OCI-LY1 (cell line): ENCODE results near the gene RCN2.

Source experiments
- H2AFZ ChIP-seq: fragments of 200-600 bp; sonication (generic), shearing (Covaris generic); 2 replicates; pipeline ENCODE4 v1.6.0; 2014; ENCODE audit warnings: antibody characterized with exemption, mild to moderate bottlenecking, low read length
- H3F3A ChIP-seq: fragments of 200-600 bp; sonication (generic), shearing (Covaris generic); 2 replicates; pipeline ENCODE4 v1.6.0; 2014; ENCODE audit warnings: mild to moderate bottlenecking, antibody characterized with exemption, low read length, moderate library complexity; ENCODE audit not compliant: insufficient read depth
- H3K27ac ChIP-seq: fragments of 200-600 bp; sonication (generic); 2 replicates; pipeline ENCODE4 v1.5.1; 2014; ENCODE audit warnings: low read length, mixed run types, mild to moderate bottlenecking, low read depth; ENCODE audit not compliant: poor library complexity, severe bottlenecking
- H3K27me3 ChIP-seq: fragments of 200-600 bp; sonication (generic); 2 replicates; pipeline ENCODE4 v1.6.0; 2014; ENCODE audit warnings: antibody characterized with exemption, mild to moderate bottlenecking, low read length, moderate library complexity; ENCODE audit not compliant: insufficient read depth
- H3K36me3 ChIP-seq: fragments of 200-600 bp; sonication (generic); 2 replicates; pipeline ENCODE4 v1.6.1; 2014; ENCODE audit warnings: mild to moderate bottlenecking, antibody characterized with exemption, low read length, moderate library complexity, mixed read lengths; ENCODE audit not compliant: insufficient read depth
- H3K4me1 ChIP-seq: fragments of 200-600 bp; sonication (generic); 2 replicates; pipeline ENCODE4 v1.5.1; 2014; ENCODE audit warnings: mild to moderate bottlenecking, low read length, moderate library complexity; ENCODE audit not compliant: insufficient read depth, severe bottlenecking
- H3K4me2 ChIP-seq: fragments of 200-600 bp; sonication (generic), shearing (Covaris generic); 2 replicates; pipeline ENCODE4 v1.6.1; 2014; ENCODE audit warnings: low read length
- H3K4me3 ChIP-seq: fragments of 200-600 bp; sonication (generic); 2 replicates; pipeline ENCODE4 v1.5.1; 2014; ENCODE audit warnings: low read length, low read depth, mild to moderate bottlenecking, mixed read lengths; ENCODE audit not compliant: poor library complexity, severe bottlenecking
- H3K79me2 ChIP-seq: fragments of 200-600 bp; shearing (Covaris generic); 2 replicates; pipeline ENCODE4 v1.6.1; 2016; ENCODE audit warnings: mixed run types, low read length, mixed read lengths; ENCODE audit not compliant: insufficient read depth
- H3K9ac ChIP-seq: fragments of 200-600 bp; sonication (generic), shearing (Covaris generic); 2 replicates; pipeline ENCODE4 v1.6.1; 2014; ENCODE audit warnings: mild to moderate bottlenecking, low read length, mixed read lengths
- H3K9me2 ChIP-seq: fragments of 200-600 bp; sonication (generic), shearing (Covaris generic); 2 replicates; pipeline ENCODE4 v1.6.1; 2014; ENCODE audit warnings: low read depth, mild to moderate bottlenecking, low read length, mixed read lengths
- H3K9me3 ChIP-seq: fragments of 200-600 bp; shearing (Covaris generic); 2 replicates; pipeline ENCODE4 v1.6.1; 2014; ENCODE audit warnings: low read length, mixed read lengths
- H4K20me1 ChIP-seq: fragments of 200-600 bp; sonication (generic), shearing (Covaris generic); 2 replicates; pipeline ENCODE4 v1.6.0; 2016; ENCODE audit warnings: mild to moderate bottlenecking, low read length; ENCODE audit not compliant: insufficient read depth
- EZH2 ChIP-seq: fragments of 200-600 bp; sonication (generic), shearing (Covaris generic); IDR thresholded peaks from 2 replicates; pipeline ENCODE4 v1.8.0; 2017; ENCODE audit warnings: borderline replicate concordance, mixed run types, mild to moderate bottlenecking, antibody characterized with exemption, low read length, moderate library complexity, mixed read lengths
- TF ChIP-seq, protein P1 (sequence below): fragments of 200-600 bp; sonication (generic), shearing (Covaris generic); IDR thresholded peaks from 2 replicates; pipeline ENCODE4 v1.5.1; 2017; ENCODE audit warnings: mild to moderate bottlenecking, antibody characterized with exemption, low read length, moderate library complexity, mixed read lengths

The RCN2 gene

DNA sequence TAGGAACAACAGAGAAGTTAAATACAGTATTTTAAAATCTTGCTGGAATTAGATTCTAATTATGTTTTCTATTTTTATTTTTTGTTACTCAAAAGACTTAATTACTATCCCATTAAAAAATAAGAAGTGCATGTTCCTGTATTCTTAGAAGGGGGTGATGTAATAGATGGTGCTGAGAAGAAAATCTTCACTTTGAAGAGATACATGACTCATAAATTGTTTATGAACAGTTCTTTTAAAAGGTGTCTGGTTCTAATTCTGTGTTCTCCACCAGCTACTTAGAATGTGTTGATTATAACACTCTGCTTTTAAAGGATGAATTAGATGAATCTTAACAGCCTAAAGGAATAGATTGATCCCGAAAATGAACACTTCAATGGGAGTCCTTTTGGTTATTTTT, 8.2 kb downstream of the RCN2 start:
- no peak for TF ChIP-seq EZH2
- TF ChIP-seq, protein P1, sequence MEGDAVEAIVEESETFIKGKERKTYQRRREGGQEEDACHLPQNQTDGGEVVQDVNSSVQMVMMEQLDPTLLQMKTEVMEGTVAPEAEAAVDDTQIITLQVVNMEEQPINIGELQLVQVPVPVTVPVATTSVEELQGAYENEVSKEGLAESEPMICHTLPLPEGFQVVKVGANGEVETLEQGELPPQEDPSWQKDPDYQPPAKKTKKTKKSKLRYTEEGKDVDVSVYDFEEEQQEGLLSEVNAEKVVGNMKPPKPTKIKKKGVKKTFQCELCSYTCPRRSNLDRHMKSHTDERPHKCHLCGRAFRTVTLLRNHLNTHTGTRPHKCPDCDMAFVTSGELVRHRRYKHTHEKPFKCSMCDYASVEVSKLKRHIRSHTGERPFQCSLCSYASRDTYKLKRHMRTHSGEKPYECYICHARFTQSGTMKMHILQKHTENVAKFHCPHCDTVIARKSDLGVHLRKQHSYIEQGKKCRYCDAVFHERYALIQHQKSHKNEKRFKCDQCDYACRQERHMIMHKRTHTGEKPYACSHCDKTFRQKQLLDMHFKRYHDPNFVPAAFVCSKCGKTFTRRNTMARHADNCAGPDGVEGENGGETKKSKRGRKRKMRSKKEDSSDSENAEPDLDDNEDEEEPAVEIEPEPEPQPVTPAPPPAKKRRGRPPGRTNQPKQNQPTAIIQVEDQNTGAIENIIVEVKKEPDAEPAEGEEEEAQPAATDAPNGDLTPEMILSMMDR, result no peak
- no peak overlapping the region for H3K4me2 ChIP-seq
- no peak overlapping the region for H3K27ac ChIP-seq
- H3K9ac ChIP-seq, result no peak overlapping the region
- H3F3A ChIP-seq, result peaks cover 4% of the 10 kb centered on the region; the same call in 1 of the 2 replicates
- no peak overlapping the region for H3K4me3 ChIP-seq
- no peaks in the 10 kb centered on the region for H3K9me3 ChIP-seq
- H3K36me3 ChIP-seq, result peaks cover 19% of the 10 kb centered on the region
- no peaks in the 10 kb centered on the region for H4K20me1 ChIP-seq
- no peaks in the 10 kb centered on the region for H3K27me3 ChIP-seq
- no peaks in the 10 kb centered on the region for H3K79me2 ChIP-seq
- H3K4me1 ChIP-seq, result peaks cover 7% of the 10 kb centered on the region
- no peak overlapping the region for H2AFZ ChIP-seq
- H3K9me2 ChIP-seq, result no peaks in the 10 kb centered on the region

DNA sequence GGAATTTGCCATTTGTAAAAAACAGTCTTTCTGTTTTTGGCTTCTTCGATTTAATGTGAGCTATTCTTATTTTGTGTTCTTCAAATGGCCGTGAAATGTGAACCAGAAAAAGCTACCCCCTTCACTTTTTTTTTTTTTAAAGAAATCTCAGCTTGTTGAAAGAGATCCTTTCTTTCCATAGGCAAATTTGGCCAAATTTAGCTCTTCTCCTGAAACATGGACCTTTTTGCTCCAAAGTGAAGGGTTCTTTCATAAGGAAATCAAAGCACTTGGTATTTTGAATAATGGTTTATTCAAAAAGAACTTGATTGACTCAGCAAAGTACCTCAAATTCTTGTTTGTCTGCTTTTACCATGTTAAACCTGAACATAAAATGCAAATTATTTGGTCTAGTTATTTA, 10.1 kb downstream of the RCN2 start:
- TF ChIP-seq, protein P1, result no peak
- no peak for TF ChIP-seq EZH2

DNA sequence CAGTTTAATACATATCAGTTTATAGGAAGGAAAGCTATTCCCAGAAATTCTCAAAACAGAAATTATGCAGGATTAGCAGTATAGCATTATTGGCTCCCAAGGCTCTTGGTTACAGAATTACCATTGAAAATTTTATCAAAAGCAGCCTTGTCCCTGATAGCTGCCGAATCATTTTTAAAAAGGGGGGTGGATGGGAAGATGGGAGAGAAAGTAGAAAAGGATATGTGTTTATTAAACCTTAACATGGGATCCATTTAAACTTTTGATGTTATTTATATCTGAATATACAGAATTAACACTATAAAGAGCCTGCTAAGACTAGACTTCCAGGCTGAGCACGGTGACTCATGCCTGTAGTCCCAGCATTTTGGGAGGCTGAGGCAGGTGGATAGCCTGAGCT, 10.8 kb downstream of the RCN2 start:
- Histone ChIP-seq H3K27me3 (no peaks in the 10 kb centered on the region), H3K4me2 (no peak overlapping the region), H3K4me3 (no peak overlapping the region), H3K9ac (no peak overlapping the region), H3K36me3 (peaks cover 5% of the 10 kb centered on the region), H2AFZ (no peak overlapping the region), H3F3A (peaks cover 4% of the 10 kb centered on the region; the same call in 1 of the 2 replicates), H3K9me3 (no peaks in the 10 kb centered on the region), H3K79me2 (no peaks in the 10 kb centered on the region), H3K4me1 (peaks cover under 1% of the 10 kb centered on the region), H3K9me2 (no peaks in the 10 kb centered on the region), H4K20me1 (no peaks in the 10 kb centered on the region), H3K27ac (no peak overlapping the region)
- TF ChIP-seq, protein P1, result no peak
- no peak for TF ChIP-seq EZH2

More for the DNA sequence above, 10.1 kb downstream of the RCN2 start:
- Histone ChIP-seq H4K20me1 (no peaks in the 10 kb centered on the region), H3K4me1 (no peaks in the 10 kb centered on the region), H2AFZ (no peak overlapping the region), H3K27ac (no peak overlapping the region), H3K79me2 (no peaks in the 10 kb centered on the region), H3K9ac (no peak overlapping the region), H3K36me3 (peaks cover 9% of the 10 kb centered on the region), H3K9me3 (no peaks in the 10 kb centered on the region), H3K4me3 (no peak overlapping the region), H3K27me3 (no peaks in the 10 kb centered on the region), H3F3A (peaks cover 4% of the 10 kb centered on the region; the same call in 1 of the 2 replicates), H3K4me2 (no peak overlapping the region), H3K9me2 (no peaks in the 10 kb centered on the region)
